Stimulated activated effector memory CD8-positive, alpha-beta T cell treated with anti-CD3 and anti-CD28 coated beads, Interleukin-12 subunit alpha, Interleukin-12 subunit beta, amount 100 ng/mL, for 72 hours (primary cell): ENCODE measurements around the gene IGSF23.
A peak's percentile ranks its signal among the peaks of the same experiment; 100 is the strongest.

Experiments
- ATAC-seq: fragments of 150-1000 bp; cut with Tn5 transposase; 2 replicates; pipeline ENCODE4 v1.10.0; 2021
- DNase-seq, 2 donors: peaks; one replicate each; pipeline ENCODE4 v3.0.0; 2021 to 2022; ENCODE audit warnings: low spot score in 2 of 2
- H3K27ac Mint-ChIP-seq: one replicate; pipeline ENCODE4 v1.8.0; 2022; ENCODE audit warnings: mild to moderate bottlenecking, mixed read lengths
- H3K36me3 Mint-ChIP-seq: one replicate; pipeline ENCODE4 v1.8.0; 2022; ENCODE audit warnings: mild to moderate bottlenecking, mixed read lengths
- H3K4me1 Mint-ChIP-seq: one replicate; pipeline ENCODE4 v1.8.0; 2022; ENCODE audit warnings: mixed read lengths
- H3K4me3 Mint-ChIP-seq: one replicate; pipeline ENCODE4 v1.8.0; 2022; ENCODE audit warnings: mild to moderate bottlenecking, mixed read lengths
- H3K9me3 Mint-ChIP-seq: one replicate; pipeline ENCODE4 v1.8.0; 2022; ENCODE audit warnings: mixed read lengths

The IGSF23 gene, protein sequence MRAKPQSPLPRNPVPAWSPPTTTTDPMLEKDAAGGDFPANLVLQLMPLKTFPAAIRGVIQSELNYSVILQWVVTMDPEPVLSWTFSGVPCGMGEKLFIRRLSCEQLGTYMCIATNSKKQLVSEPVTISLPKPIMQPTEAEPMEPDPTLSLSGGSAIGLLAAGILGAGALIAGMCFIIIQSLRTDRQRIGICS

DNA sequence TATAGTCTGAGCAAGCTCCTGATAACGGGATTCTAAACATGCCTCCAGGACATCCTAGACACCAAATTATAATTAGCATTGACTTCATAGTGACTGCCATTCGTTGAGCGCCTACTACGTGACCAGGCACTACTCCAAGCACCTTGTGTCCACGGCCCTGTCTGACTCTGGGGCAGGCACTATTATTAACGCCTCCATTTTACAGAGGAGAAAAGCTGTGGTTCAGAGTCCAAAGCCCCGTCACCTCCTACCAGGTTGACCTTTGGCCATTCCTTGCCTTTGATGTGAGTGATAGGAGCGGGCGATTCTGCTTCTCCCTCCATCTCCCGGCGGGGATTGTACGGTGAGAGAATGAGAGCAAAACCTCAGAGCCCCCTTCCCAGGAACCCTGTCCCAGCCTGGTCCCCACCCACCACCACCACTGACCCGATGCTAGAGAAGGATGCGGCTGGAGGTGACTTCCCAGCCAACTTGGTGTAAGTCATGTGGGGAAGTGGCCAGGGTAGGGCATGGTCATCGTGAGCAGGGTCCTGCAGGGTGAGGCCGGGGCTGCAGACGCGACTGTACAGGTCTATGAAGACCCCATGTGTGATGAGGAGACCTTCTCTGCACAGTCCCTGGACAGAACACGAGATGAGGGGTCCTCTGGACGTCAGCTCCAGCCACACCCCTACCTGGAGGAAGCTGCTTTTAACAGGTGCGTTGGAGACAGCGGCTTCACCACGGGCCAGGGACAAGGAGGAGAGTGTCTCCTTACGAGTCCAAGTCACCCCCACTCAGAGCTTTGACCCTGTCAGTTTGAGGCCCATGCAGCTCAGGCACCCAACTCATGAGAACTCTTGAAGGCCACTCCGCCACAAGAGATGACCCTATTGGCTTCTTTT lies at the start of gene IGSF23:
TSS of gene IGSF23 (plus strand) at position 269 of the 884 bp plus-strand sequence. CDS start at position 352, 83 bp downstream.
- Mint-ChIP-seq H3K9me3 (no peaks in the 10 kb centered on the region), H3K36me3 (no peaks in the 10 kb centered on the region), H3K4me3 (no peak within 1 kb of the TSS), H3K4me1 (no peaks in the 10 kb centered on the region), H3K27ac (no peak within 1 kb of the TSS)
- no peak for DNase-seq
- no peak for ATAC-seq

DNA sequence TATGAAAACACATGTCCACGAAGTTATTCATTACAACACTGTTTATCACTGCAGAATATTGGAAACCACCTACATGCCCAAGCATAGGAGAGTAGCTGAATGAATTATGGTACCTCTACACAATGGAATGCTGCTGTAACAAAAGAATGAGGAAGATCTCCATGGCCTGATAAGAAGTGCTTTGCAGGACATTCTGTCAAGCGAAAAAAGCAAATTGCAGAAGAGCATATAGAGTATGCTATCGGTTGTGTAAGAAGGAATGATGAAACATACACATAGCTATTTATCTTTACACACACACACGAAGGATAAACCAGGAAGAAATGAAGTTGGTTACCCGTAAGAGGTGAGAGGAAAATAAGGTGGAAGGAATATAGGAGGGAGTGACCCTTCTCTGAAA lies 46.4 kb upstream of the IGSF23 start:
- no peak for DNase-seq
- H3K36me3 Mint-ChIP-seq = no peaks in the 10 kb centered on the region
- no peaks in the 10 kb centered on the region for H3K4me1 Mint-ChIP-seq
- ATAC-seq = no peak
- H3K4me3 Mint-ChIP-seq = no peak overlapping the region
- peaks cover 7% of the 10 kb centered on the region for H3K9me3 Mint-ChIP-seq
- no peak overlapping the region for H3K27ac Mint-ChIP-seq

- Mint-ChIP-seq H3K36me3 (no peaks in the 10 kb centered on the region), H3K9me3 (peaks cover 7% of the 10 kb centered on the region), H3K27ac (no peak overlapping the region), H3K4me3 (no peak overlapping the region), H3K4me1 (no peaks in the 10 kb centered on the region)
- no peak for DNase-seq
- no peak for ATAC-seq
Observed at GRCh38 chr19:44567745-44568144, 45.6 kb upstream of the IGSF23 start.

- Mint-ChIP-seq H3K9me3 (peaks cover 13% of the 10 kb centered on the region), H3K36me3 (no peaks in the 10 kb centered on the region), H3K4me3 (no peak overlapping the region), H3K4me1 (no peaks in the 10 kb centered on the region), H3K27ac (no peak overlapping the region)
- no peak for ATAC-seq
- DNase-seq = no peak
Observed at GRCh38 chr19:44570603-44570983, 42.8 kb upstream of the IGSF23 start.

GRCh38 chr19:44570984-44571684 lies 42.2 kb upstream of the IGSF23 start:
- DNase-seq (peak; percentile 11 to 62), ATAC-seq (peak; percentile 47)
- Mint-ChIP-seq H3K4me1 (no peaks in the 10 kb centered on the region), H3K9me3 (peaks cover 13% of the 10 kb centered on the region), H3K36me3 (no peaks in the 10 kb centered on the region), H3K27ac (no peak overlapping the region), H3K4me3 (no peak overlapping the region)

- no peaks in the 10 kb centered on the region for H3K36me3 Mint-ChIP-seq
- no peak overlapping the region for H3K4me3 Mint-ChIP-seq
- peaks cover 13% of the 10 kb centered on the region for H3K9me3 Mint-ChIP-seq
- ATAC-seq (no peak), DNase-seq (no peak)
- H3K27ac Mint-ChIP-seq = no peak overlapping the region
- H3K4me1 Mint-ChIP-seq = no peaks in the 10 kb centered on the region
Observed at GRCh38 chr19:44571830-44572580, 41.4 kb upstream of the IGSF23 start.

GRCh38 chr19:44572581-44572900 lies 40.8 kb upstream of the IGSF23 start:
- no peak for ATAC-seq
- no peak overlapping the region for H3K27ac Mint-ChIP-seq
- H3K4me1 Mint-ChIP-seq = no peaks in the 10 kb centered on the region
- peaks cover 15% of the 10 kb centered on the region for H3K9me3 Mint-ChIP-seq
- DNase-seq = no peak
- no peak overlapping the region for H3K4me3 Mint-ChIP-seq
- no peaks in the 10 kb centered on the region for H3K36me3 Mint-ChIP-seq

DNA sequence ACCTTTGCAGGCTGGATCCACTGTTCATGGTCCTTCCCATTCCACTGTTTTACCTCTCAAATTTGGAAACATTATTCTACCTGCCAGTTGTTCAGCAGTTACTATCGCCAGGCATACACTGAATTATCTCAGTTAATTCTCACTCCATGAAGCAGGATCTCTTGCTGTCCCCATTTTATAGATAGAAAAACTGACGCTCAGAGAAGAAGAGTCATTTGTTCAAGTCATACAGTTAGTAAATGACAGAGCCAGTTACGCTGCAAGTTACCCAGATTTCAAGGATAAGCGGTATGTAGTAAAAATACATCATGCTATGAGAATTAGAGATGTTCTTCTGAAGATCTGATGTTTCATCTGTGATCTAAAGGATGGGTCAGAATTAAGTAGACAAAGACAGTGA lies 40.2 kb upstream of the IGSF23 start:
- H3K4me3 Mint-ChIP-seq = no peak overlapping the region
- no peak overlapping the region for H3K27ac Mint-ChIP-seq
- no peak for DNase-seq
- peaks cover 21% of the 10 kb centered on the region for H3K9me3 Mint-ChIP-seq
- H3K36me3 Mint-ChIP-seq = no peaks in the 10 kb centered on the region
- no peak for ATAC-seq
- no peaks in the 10 kb centered on the region for H3K4me1 Mint-ChIP-seq

DNA sequence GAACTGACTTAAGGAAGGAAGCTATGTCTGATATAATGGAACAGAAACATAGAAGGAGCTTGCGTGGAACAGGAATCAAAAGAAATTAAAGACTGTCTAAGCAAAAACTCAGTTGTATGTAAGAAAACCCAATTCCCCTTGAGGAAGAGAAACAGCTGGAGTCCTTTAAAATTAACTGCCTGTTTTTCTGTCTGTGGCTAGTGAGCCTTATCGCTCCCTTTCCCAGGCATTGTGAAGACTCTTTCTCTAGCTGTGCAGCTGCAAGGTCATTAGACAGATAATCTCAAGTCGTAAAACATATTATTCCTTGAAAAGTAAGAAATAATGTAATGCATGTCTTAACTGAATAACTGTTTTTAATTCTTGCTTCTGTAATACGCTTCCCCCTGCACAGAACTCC lies 39.7 kb upstream of the IGSF23 start:
- no peak overlapping the region for H3K27ac Mint-ChIP-seq
- no peak for DNase-seq
- H3K36me3 Mint-ChIP-seq = no peaks in the 10 kb centered on the region
- ATAC-seq = no peak
- H3K4me3 Mint-ChIP-seq = no peak overlapping the region
- H3K4me1 Mint-ChIP-seq = no peaks in the 10 kb centered on the region
- H3K9me3 Mint-ChIP-seq = peaks cover 22% of the 10 kb centered on the region

DNA sequence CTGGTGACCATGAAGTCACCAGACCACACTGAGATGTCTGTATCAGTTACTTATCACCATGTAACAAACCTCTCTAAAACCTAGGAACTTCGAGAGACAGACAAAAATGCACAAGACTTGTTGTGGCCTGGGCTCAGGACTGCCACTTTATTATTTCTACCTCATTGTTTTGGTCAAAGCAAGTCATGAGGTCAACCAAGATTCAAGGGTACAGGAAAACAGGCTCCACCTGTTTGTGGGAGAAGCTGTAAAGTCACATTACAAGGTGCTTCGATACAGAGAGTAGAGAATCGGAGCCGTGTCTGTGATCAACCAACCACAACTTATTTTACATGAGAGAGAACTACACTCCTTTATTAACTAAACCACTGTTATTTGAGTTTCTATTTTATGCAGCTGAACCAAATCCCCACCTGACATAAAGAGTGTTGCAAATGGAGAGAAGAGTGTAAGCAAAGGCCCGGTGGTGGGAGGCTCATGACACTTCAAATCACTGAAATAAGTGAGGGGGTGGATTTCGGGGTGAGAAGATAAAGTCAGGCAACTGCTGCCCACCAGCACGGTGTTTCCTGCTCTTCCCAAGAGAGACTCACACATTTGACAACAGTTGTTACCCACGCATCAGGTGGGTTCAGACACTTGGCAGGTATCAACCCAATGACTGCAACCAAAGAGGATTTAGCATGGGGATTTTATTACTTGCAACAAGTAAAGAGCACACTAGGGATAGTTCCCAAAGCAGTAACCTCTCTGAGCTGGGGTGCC lies 39.0 kb upstream of the IGSF23 start:
- no peak for ATAC-seq
- no peak for DNase-seq
- peaks cover 22% of the 10 kb centered on the region for H3K9me3 Mint-ChIP-seq
- no peak overlapping the region for H3K27ac Mint-ChIP-seq
- H3K4me1 Mint-ChIP-seq = no peaks in the 10 kb centered on the region
- H3K4me3 Mint-ChIP-seq = no peak overlapping the region
- no peaks in the 10 kb centered on the region for H3K36me3 Mint-ChIP-seq

GRCh38 chr19:44575116-44575700 lies 38.2 kb upstream of the IGSF23 start:
- Mint-ChIP-seq H3K36me3 (no peaks in the 10 kb centered on the region), H3K4me1 (no peaks in the 10 kb centered on the region), H3K27ac (no peak overlapping the region), H3K9me3 (peaks cover 25% of the 10 kb centered on the region), H3K4me3 (no peak overlapping the region)
- ATAC-seq = no peak
- no peak for DNase-seq

DNA sequence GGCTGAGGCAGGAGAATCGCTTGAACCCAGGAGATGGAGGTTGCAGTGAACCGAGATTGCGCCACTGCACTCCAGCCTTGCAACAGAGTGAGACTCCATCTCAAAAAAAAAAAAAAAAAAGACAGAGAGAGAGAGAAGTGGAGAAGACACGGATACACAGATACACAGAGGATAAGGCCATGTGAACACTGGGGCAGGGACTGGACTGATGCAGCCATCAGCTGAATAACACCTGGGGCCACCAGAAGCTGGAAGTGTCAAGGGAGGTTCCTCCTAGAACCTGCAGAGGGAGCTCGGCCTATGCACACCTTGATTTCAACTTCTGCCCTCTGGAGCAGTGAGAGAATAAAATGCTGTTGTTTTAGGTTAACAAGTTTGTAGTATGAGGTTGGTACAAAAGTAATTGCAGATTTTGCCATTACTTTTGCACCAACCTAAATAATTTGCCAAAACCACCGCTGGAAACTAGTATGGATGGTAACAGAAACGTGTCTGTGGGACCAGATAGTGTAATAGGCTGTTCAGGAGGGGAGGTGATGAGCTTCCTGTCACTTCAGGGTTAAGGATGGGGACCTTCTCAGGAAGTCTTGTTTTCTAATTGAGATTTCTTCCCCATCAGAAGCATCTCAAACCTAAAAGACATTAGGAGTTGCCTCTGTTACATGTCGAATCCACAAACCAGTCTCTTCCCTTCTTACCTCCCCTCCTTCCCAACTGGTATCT lies 36.4 kb upstream of the IGSF23 start:
- Mint-ChIP-seq H3K27ac (no peak overlapping the region), H3K9me3 (peaks cover 27% of the 10 kb centered on the region), H3K36me3 (no peaks in the 10 kb centered on the region), H3K4me3 (no peak overlapping the region), H3K4me1 (no peaks in the 10 kb centered on the region)
- ATAC-seq = no peak
- no peak for DNase-seq

DNA sequence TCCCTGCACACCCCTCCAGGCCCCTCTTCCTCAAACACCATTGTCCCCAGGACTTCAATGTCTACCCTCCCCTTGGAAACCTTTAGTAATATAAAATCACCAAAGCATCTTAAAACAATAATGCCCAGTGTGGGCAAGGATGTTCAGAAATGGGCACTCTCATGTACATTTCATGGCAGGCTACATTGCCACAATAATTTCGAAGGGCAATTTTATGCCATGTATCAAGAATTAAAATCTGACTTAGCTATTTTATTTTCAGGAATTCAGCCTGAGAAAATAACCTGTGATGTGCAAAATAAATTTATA lies 35.8 kb upstream of the IGSF23 start:
- Mint-ChIP-seq H3K4me3 (no peak overlapping the region), H3K27ac (no peak overlapping the region), H3K36me3 (no peaks in the 10 kb centered on the region), H3K9me3 (peaks cover 30% of the 10 kb centered on the region), H3K4me1 (no peaks in the 10 kb centered on the region)
- no peak for ATAC-seq
- no peak for DNase-seq

DNA sequence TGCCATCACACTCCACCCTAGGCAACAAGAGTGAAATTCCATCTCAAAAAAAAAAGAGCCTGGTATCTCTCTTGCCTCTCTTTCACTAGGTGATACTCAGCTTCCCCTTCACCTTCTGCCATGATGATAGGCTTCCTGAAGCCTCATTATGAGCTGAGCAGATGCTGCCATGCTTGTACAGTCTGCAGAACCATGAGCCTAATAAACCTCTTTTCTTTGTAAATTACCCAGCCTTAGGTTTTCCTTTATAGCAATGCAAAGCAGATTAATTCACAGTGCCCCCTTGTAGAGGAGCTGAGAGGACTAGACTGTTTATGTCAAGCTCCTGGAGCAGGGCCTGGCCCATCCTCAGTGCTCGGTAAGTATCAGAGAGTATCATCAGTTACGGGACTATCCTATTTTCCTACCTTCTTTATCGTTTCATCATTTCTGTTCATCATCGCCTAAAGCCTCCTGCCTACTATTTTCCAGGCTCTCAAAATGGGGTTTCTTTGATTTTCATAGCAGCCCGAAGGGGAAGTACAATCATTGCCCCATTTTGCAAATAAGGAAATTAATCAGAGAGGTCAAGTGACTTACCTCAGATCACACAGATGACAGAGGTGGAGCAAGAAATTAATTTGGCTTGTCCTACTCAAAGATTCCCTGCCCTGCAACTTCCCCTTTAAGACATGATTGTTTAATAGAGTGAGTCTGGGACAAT lies 33.5 kb upstream of the IGSF23 start:
- Mint-ChIP-seq H3K36me3 (no peaks in the 10 kb centered on the region), H3K27ac (no peak overlapping the region), H3K4me1 (no peaks in the 10 kb centered on the region), H3K9me3 (peaks cover 26% of the 10 kb centered on the region), H3K4me3 (no peak overlapping the region)
- DNase-seq (no peak), ATAC-seq (no peak)
